Esophagus squamous epithelium (tissue), 5 donors: Measurements from ENCODE around the gene TCERG1L. TPM values are rescaled to one million over a fixed set of nuclear protein-coding genes. Genes with fewer than 3 reads are reported as not detected.

Experiments used
- DNase-seq: peaks from one replicate; lab custom pipeline; 2025; lab: John Stamatoyannopoulos, UW
- H3K27ac ChIP-seq, 4 donors: fragments of 200-600 bp; sonication (generic); one replicate each; pipeline ENCODE4 v1.5.1; 2016 to 2019; ENCODE audit warnings: mild to moderate bottlenecking in 1 of 4
- H3K27me3 ChIP-seq, 4 donors: fragments of 200-600 bp; sonication (generic); 1 replicate in 3 of 4; 2 replicates in 1 of 4; pipeline versions ENCODE4 v1.5.1 to v1.6.0; 2017 to 2021; ENCODE audit warnings: antibody characterized with exemption in 1 of 4
- H3K36me3 ChIP-seq, 3 donors: fragments of 200-600 bp; sonication (generic); one replicate each; pipeline ENCODE4 v1.5.1; 2016 to 2019
- H3K4me1 ChIP-seq, 3 donors: fragments of 200-600 bp; sonication (generic); one replicate each; pipeline ENCODE4 v1.5.1; 2017 to 2019
- H3K4me3 ChIP-seq, 4 donors: fragments of 200-600 bp; sonication (generic); 1 replicate in 3 of 4; 2 replicates in 1 of 4; pipeline ENCODE4 v1.5.1; 2016 to 2019; ENCODE audit warnings: mild to moderate bottlenecking in 2 of 4, moderate library complexity in 1 of 4
- H3K9me3 ChIP-seq, 3 donors: fragments of 200-600 bp; sonication (generic); one replicate each; pipeline ENCODE4 v1.5.1; 2016 to 2019
- POLR2A ChIP-seq, 4 donors: fragments of 450-650 bp; IDR thresholded peaks; one replicate each; pipeline ENCODE4 v1.6.1; 2017; ENCODE audit warnings: antibody characterized with exemption in 4 of 4, mild to moderate bottlenecking in 4 of 4, moderate library complexity in 3 of 4
- WGBS, 2 donors: methylation state at CpG; one replicate each; pipeline ENCODE4 v1.1.5; 2018; 5-methylcytosine and 5-hydroxymethylcytosine counted together
- intact Hi-C: fragments of 100-400 bp; cut with DNase I; formaldehyde crosslinking; loops from one replicate; pipeline ENCODE4 v1.15.0; 2022
- total RNA-seq, 4 donors: library from RNA; depleted of rRNA; stranded (reverse); fragments of >200 nt; gene quantifications; one replicate each; pipeline ENCODE4 v1.1.0, GENCODE V29; 2016
- TF ChIP-seq, protein P1 (sequence below), 6 experiments: fragments of 450-650 bp in 4 of 6; fragments of 200-600 bp in 2 of 6; sonication (generic) in 2 of 6; IDR thresholded peaks; one replicate each; pipeline ENCODE4 v1.5.1; 2016 to 2019; ENCODE audit warnings: antibody characterized with exemption in 6 of 6, mild to moderate bottlenecking in 4 of 6, moderate library complexity in 4 of 6
- donor health status: DM: yes; HTN: yes; CAD: no.

Gene TCERG1L
- total RNA-seq, 4 donors from 2014 or later: 0.12 to 2.9 (median 0.48) TPM

GRCh38 chr10:131113165-131113564 lies 198.4 kb downstream of the TCERG1L start:
- TF ChIP-seq, protein P1, sequence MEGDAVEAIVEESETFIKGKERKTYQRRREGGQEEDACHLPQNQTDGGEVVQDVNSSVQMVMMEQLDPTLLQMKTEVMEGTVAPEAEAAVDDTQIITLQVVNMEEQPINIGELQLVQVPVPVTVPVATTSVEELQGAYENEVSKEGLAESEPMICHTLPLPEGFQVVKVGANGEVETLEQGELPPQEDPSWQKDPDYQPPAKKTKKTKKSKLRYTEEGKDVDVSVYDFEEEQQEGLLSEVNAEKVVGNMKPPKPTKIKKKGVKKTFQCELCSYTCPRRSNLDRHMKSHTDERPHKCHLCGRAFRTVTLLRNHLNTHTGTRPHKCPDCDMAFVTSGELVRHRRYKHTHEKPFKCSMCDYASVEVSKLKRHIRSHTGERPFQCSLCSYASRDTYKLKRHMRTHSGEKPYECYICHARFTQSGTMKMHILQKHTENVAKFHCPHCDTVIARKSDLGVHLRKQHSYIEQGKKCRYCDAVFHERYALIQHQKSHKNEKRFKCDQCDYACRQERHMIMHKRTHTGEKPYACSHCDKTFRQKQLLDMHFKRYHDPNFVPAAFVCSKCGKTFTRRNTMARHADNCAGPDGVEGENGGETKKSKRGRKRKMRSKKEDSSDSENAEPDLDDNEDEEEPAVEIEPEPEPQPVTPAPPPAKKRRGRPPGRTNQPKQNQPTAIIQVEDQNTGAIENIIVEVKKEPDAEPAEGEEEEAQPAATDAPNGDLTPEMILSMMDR (IDR thresholded peaks at IDR 0.05): no peak
- TF ChIP-seq POLR2A (IDR thresholded peaks at IDR 0.05): no peak
- no peak for DNase-seq
- Histone ChIP-seq H3K4me3 (no peak overlapping the region), H3K27ac (no peak overlapping the region), H3K36me3 (no peaks in the 10 kb centered on the region), H3K27me3 (no peaks in the 10 kb centered on the region), H3K9me3 (peaks cover 0 to 8% (median 5%) of the 10 kb centered on the region in 3 donors), H3K4me1 (no peaks in the 10 kb centered on the region)
- WGBS, 2 donors: 92 to 93% methylated on average over 6 to 8 of the region's 9 CpGs
- intact Hi-C loops: no loop called here

DNA sequence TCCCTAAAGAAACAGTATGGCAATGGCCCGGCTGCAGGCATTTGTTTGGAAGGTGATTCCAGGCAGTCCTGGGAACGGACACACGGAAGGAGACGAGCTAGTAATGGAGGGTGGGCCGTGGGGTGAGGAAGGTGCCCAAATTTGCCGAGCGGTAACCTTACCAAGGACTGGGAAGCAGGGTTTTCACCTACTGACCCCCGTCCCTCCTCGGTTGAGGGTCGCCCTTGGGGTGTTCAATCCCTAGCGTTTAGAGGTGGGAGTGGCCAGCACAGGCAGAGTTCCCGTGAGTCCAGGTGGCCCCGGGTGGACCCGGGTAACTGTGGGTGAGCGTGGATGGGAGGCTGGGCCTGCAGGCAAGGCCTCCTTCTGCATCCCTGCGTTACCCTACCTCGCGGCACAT lies 198.8 kb downstream of the TCERG1L start:
- intact Hi-C loops: no loop called here
- H3K27ac ChIP-seq: no peak overlapping the region
- no peaks in the 10 kb centered on the region for H3K27me3 ChIP-seq
- 82 to 88% methylated on average over 15 to 18 of the region's 18 CpGs for WGBS, 2 donors
- H3K4me1 ChIP-seq: no peaks in the 10 kb centered on the region
- H3K4me3 ChIP-seq: no peak overlapping the region
- TF ChIP-seq, protein P1 (IDR thresholded peaks at IDR 0.05): no peak
- TF ChIP-seq POLR2A (IDR thresholded peaks at IDR 0.05): no peak
- H3K36me3 ChIP-seq: no peaks in the 10 kb centered on the region
- H3K9me3 ChIP-seq: peaks cover 0 to 12% (median 8%) of the 10 kb centered on the region in 3 donors
- DNase-seq: no peak

DNA sequence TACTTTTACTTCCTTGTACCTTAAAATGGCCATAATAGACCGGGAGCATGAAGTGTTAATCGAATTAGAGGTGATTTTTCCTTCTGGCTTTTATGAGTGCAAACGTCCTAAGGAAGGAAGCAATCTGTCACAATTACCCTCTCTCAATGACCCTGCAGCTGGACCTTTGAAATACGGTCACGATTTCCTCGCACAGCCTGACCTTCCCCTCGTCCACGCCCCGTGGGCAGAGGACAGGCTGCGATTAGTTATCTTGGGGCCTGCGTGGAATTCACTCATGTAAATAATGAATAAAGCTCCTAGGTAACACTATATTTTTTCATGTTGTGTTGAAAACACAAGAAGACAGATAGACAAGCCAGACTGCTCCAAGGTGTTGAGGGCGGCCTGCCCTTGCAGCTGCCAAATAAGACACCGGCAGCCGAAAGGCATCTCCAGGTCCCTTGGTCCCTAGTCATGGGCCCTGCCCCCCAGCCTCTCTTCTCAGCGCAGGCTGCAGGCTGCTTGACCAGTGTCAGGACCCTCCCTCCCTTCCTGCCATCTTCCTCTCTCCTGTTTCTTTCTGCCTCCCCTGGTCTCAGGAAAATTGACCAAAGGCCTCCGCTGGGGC lies 199.9 kb downstream of the TCERG1L start:
- peaks cover 0 to 12% (median 8%) of the 10 kb centered on the region in 3 donors for H3K9me3 ChIP-seq
- intact Hi-C loops: no loop called here
- H3K4me1 ChIP-seq: no peaks in the 10 kb centered on the region
- TF ChIP-seq, protein P1 (IDR thresholded peaks at IDR 0.05): no peak
- TF ChIP-seq POLR2A (IDR thresholded peaks at IDR 0.05): no peak
- no peak overlapping the region for H3K4me3 ChIP-seq
- H3K27me3 ChIP-seq: no peaks in the 10 kb centered on the region
- WGBS, 2 donors: 53 to 67% methylated on average over 15 to 16 of the region's 16 CpGs
- H3K27ac ChIP-seq: no peak overlapping the region
- no peaks in the 10 kb centered on the region for H3K36me3 ChIP-seq
- no peak for DNase-seq

DNA sequence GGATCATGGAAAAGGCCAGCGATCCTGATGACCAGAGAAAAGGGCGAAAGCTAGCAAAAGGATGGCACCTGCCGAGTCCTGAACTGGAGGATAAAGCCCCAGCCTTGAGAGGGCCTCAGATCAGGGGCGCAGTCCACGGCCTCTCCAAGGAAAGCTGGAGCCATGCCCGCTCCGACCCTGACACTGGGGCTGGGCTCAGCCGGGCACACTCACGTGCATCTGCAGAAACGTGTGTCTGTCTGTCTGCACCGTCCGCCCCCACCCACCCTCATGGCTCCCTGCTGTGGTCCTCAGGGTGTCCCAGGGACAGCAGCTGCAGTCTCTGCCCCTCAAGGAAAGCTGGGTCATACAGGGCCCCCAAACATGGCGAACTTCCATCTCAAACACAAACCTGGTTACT lies 200.5 kb downstream of the TCERG1L start:
- Histone ChIP-seq H3K9me3 (peaks cover 0 to 12% (median 8%) of the 10 kb centered on the region in 3 donors), H3K27me3 (peaks cover 0 to 3% (median 0%) of the 10 kb centered on the region in 4 donors), H3K4me1 (no peaks in the 10 kb centered on the region), H3K4me3 (no peak overlapping the region), H3K36me3 (no peaks in the 10 kb centered on the region), H3K27ac (no peak overlapping the region)
- WGBS, 2 donors: 62 to 74% methylated on average over 11 to 12 of the region's 13 CpGs
- no peak for DNase-seq
- intact Hi-C loops: no loop called here
- TF ChIP-seq, protein P1 (IDR thresholded peaks at IDR 0.05): no peak
- no peak for TF ChIP-seq POLR2A (IDR thresholded peaks at IDR 0.05)

DNA sequence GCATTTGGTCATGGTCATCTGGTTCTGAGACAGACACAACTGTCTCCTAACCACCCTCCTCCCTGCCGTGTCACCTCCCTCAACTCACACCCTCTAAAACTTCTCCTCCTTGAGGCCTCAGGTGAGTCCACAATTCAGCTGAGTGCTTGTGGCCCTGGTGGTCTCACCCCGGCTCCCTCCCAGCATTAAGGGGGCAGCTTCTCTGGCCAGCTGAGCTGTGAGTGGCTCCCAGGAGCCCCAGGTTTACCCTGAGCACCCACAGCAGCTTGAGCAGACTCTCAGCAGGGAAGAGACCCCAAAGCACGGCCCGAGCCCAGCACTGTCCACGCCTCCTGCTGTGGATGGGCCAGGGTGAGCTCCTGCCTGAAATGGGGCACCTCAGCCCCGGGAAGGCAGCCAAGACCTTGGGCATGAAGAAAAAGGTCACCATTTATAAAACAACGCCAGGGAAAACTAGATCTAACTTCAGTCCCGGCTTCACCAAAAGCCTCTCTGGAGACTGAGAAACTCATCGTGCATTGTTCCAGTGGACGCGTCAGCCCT lies 201.2 kb downstream of the TCERG1L start:
- H3K27me3 ChIP-seq: peaks cover 0 to 5% (median 0%) of the 10 kb centered on the region in 4 donors
- DNase-seq: no peak
- TF ChIP-seq, protein P1 (IDR thresholded peaks at IDR 0.05): no peak
- no peak for TF ChIP-seq POLR2A (IDR thresholded peaks at IDR 0.05)
- no peaks in the 10 kb centered on the region for H3K36me3 ChIP-seq
- intact Hi-C loops: no loop called here
- WGBS, 2 donors: 81 to 90% methylated on average over 6 to 10 of the region's 11 CpGs
- peaks cover 0 to 12% (median 8%) of the 10 kb centered on the region in 3 donors for H3K9me3 ChIP-seq
- H3K4me1 ChIP-seq: no peaks in the 10 kb centered on the region
- H3K4me3 ChIP-seq: no peak overlapping the region
- H3K27ac ChIP-seq: no peak overlapping the region
